Activated naive CD4-positive, alpha-beta T cell treated with anti-CD3 and anti-CD28 coated beads for 36 hours (primary cell): ENCODE measurements around the gene LDLRAD2. TPM values are rescaled to one million over a fixed set of nuclear protein-coding genes. Genes with fewer than 3 reads are reported as not detected.

ENCODE experiments used
- CTCF ChIA-PET: fragments of 350-600 bp; sonication (Branson Sonifier 250); formaldehyde crosslinking; loops from one replicate; lab custom pipeline; 2021; ENCODE audit warnings: antibody characterized with exemption; lab: Charles Lee
- DNase-seq: peaks from one replicate; pipeline ENCODE4 v3.0.0-alpha.2; 2020
- H3K27ac Mint-ChIP-seq: one replicate; pipeline ENCODE4 v1.8.0; 2021; ENCODE audit warnings: mild to moderate bottlenecking, mixed read lengths
- H3K27me3 Mint-ChIP-seq: one replicate; pipeline ENCODE4 v1.8.0; 2021; ENCODE audit warnings: low read depth, mixed read lengths
- H3K36me3 Mint-ChIP-seq: one replicate; pipeline ENCODE4 v1.8.0; 2021; ENCODE audit warnings: low read depth, mixed read lengths
- H3K4me1 Mint-ChIP-seq: one replicate; pipeline ENCODE4 v1.8.0; 2021; ENCODE audit warnings: low read depth, mixed read lengths
- H3K4me3 Mint-ChIP-seq: one replicate; pipeline ENCODE4 v1.8.0; 2021; ENCODE audit warnings: mild to moderate bottlenecking, moderate library complexity, mixed read lengths
- H3K9me3 Mint-ChIP-seq: one replicate; pipeline ENCODE4 v1.8.0; 2021; ENCODE audit warnings: mixed read lengths
- intact Hi-C: fragments of 100-400 bp; cut with micrococcal nuclease; formaldehyde crosslinking; loops from one replicate; pipeline ENCODE4 v1.15.1; 2023
- total RNA-seq, 2 experiments: library from RNA; stranded (reverse); gene quantifications; one replicate each; pipeline ENCODE4 v1.2.3, GENCODE V29; 2021

Gene LDLRAD2
- total RNA-seq, 2 experiments from 2014 or later: not detected

GRCh38 chr1:21865609-21865942, 53.5 kb downstream of the LDLRAD2 start:
- Mint-ChIP-seq H3K9me3 (no peaks in the 10 kb centered on the region), H3K36me3 (peaks cover 4% of the 10 kb centered on the region)
- CTCF ChIA-PET: no interaction called here

GRCh38 chr1:21865943-21866706, 54.1 kb downstream of the LDLRAD2 start:
- Mint-ChIP-seq H3K27ac (no peak overlapping the region), H3K4me3 (no peak overlapping the region), H3K9me3 (no peaks in the 10 kb centered on the region), H3K36me3 (peaks cover 4% of the 10 kb centered on the region), H3K27me3 (no peaks in the 10 kb centered on the region), H3K4me1 (no peaks in the 10 kb centered on the region)
- no peak for DNase-seq
- intact Hi-C loops: no loop called here
- CTCF ChIA-PET: no interaction called here

More at GRCh38 chr1:21865609-21865942, 53.5 kb downstream of the LDLRAD2 start:
- no peaks in the 10 kb centered on the region for H3K27me3 Mint-ChIP-seq
- intact Hi-C loops: no loop called here
- no peaks in the 10 kb centered on the region for H3K4me1 Mint-ChIP-seq
- no peak for DNase-seq
- no peak overlapping the region for H3K4me3 Mint-ChIP-seq
- H3K27ac Mint-ChIP-seq: no peak overlapping the region

- no peaks in the 10 kb centered on the region for H3K27me3 Mint-ChIP-seq
- peaks cover 4% of the 10 kb centered on the region for H3K36me3 Mint-ChIP-seq
- H3K4me3 Mint-ChIP-seq: no peak overlapping the region
- no peak overlapping the region for H3K27ac Mint-ChIP-seq
- DNase-seq: no peak
- CTCF ChIA-PET: no interaction called here
- no peaks in the 10 kb centered on the region for H3K9me3 Mint-ChIP-seq
- no peaks in the 10 kb centered on the region for H3K4me1 Mint-ChIP-seq
- intact Hi-C loops: no loop called here
These were observed 54.6 kb downstream of the LDLRAD2 start for GRCh38 chr1:21866707-21867043.

GRCh38 chr1:21867451-21867996, 55.5 kb downstream of the LDLRAD2 start:
- no peaks in the 10 kb centered on the region for H3K9me3 Mint-ChIP-seq
- no peak overlapping the region for H3K4me3 Mint-ChIP-seq
- intact Hi-C loops: no loop called here
- DNase-seq: no peak
- no peaks in the 10 kb centered on the region for H3K36me3 Mint-ChIP-seq
- H3K4me1 Mint-ChIP-seq: no peaks in the 10 kb centered on the region
- CTCF ChIA-PET: interaction anchor here (0.6 kb wide), 2 partner anchors 25 to 1048 kb away, joined by 3 read pairs; no protein-coding TSS in a partner anchor
- H3K27me3 Mint-ChIP-seq: no peaks in the 10 kb centered on the region
- H3K27ac Mint-ChIP-seq: no peak overlapping the region

- CTCF ChIA-PET: no interaction called here
- no peak overlapping the region for H3K27ac Mint-ChIP-seq
- intact Hi-C loops: no loop called here
- H3K9me3 Mint-ChIP-seq: no peaks in the 10 kb centered on the region
- no peak for DNase-seq
- H3K4me3 Mint-ChIP-seq: no peak overlapping the region
- H3K27me3 Mint-ChIP-seq: no peaks in the 10 kb centered on the region
- H3K4me1 Mint-ChIP-seq: no peaks in the 10 kb centered on the region
- H3K36me3 Mint-ChIP-seq: no peaks in the 10 kb centered on the region
These were observed 56.4 kb downstream of the LDLRAD2 start for GRCh38 chr1:21868482-21868881.

GRCh38 chr1:21868941-21869454, 56.9 kb downstream of the LDLRAD2 start:
- CTCF ChIA-PET: no interaction called here

GRCh38 chr1:21869620-21870121, 57.6 kb downstream of the LDLRAD2 start:
- no peaks in the 10 kb centered on the region for H3K36me3 Mint-ChIP-seq
- DNase-seq: no peak
- H3K4me1 Mint-ChIP-seq: no peaks in the 10 kb centered on the region
- CTCF ChIA-PET: interaction anchor here (0.6 kb wide), 1 partner anchor 166 kb away, joined by 5 read pairs; no protein-coding TSS in a partner anchor
- H3K9me3 Mint-ChIP-seq: no peaks in the 10 kb centered on the region
- no peak overlapping the region for H3K4me3 Mint-ChIP-seq
- intact Hi-C loops: no loop called here
- no peak overlapping the region for H3K27ac Mint-ChIP-seq
- no peaks in the 10 kb centered on the region for H3K27me3 Mint-ChIP-seq

More at GRCh38 chr1:21868941-21869454, 56.9 kb downstream of the LDLRAD2 start:
- Mint-ChIP-seq H3K27me3 (no peaks in the 10 kb centered on the region), H3K4me3 (no peak overlapping the region), H3K27ac (no peak overlapping the region), H3K9me3 (no peaks in the 10 kb centered on the region), H3K4me1 (no peaks in the 10 kb centered on the region), H3K36me3 (no peaks in the 10 kb centered on the region)
- intact Hi-C loops: no loop called here
- DNase-seq: no peak

GRCh38 chr1:21870611-21871010, 58.5 kb downstream of the LDLRAD2 start:
- intact Hi-C loops: no loop called here
- Mint-ChIP-seq H3K27ac (no peak overlapping the region), H3K4me1 (no peaks in the 10 kb centered on the region), H3K36me3 (no peaks in the 10 kb centered on the region), H3K9me3 (no peaks in the 10 kb centered on the region), H3K27me3 (no peaks in the 10 kb centered on the region), H3K4me3 (no peak overlapping the region)
- DNase-seq: no peak
- CTCF ChIA-PET: no interaction called here

- DNase-seq: no peak
- Mint-ChIP-seq H3K4me3 (no peak overlapping the region), H3K27ac (no peak overlapping the region), H3K9me3 (no peaks in the 10 kb centered on the region), H3K4me1 (no peaks in the 10 kb centered on the region), H3K27me3 (no peaks in the 10 kb centered on the region), H3K36me3 (no peaks in the 10 kb centered on the region)
- intact Hi-C loops: no loop called here
- CTCF ChIA-PET: no interaction called here
These were observed 59.9 kb downstream of the LDLRAD2 start for GRCh38 chr1:21871943-21872342.

- H3K4me1 Mint-ChIP-seq: no peaks in the 10 kb centered on the region
- intact Hi-C loops: no loop called here
- no peaks in the 10 kb centered on the region for H3K36me3 Mint-ChIP-seq
- no peak for DNase-seq
- no peaks in the 10 kb centered on the region for H3K9me3 Mint-ChIP-seq
- CTCF ChIA-PET: no interaction called here
- no peak overlapping the region for H3K4me3 Mint-ChIP-seq
- no peaks in the 10 kb centered on the region for H3K27me3 Mint-ChIP-seq
- H3K27ac Mint-ChIP-seq: no peak overlapping the region
These were observed 60.5 kb downstream of the LDLRAD2 start for GRCh38 chr1:21872445-21873079.

- no peak for DNase-seq
- H3K27ac Mint-ChIP-seq: no peak overlapping the region
- H3K9me3 Mint-ChIP-seq: no peaks in the 10 kb centered on the region
- H3K36me3 Mint-ChIP-seq: no peaks in the 10 kb centered on the region
- CTCF ChIA-PET: no interaction called here
- intact Hi-C loops: no loop called here
- no peaks in the 10 kb centered on the region for H3K27me3 Mint-ChIP-seq
- H3K4me3 Mint-ChIP-seq: no peak overlapping the region
- H3K4me1 Mint-ChIP-seq: no peaks in the 10 kb centered on the region
These were observed 61.1 kb downstream of the LDLRAD2 start for GRCh38 chr1:21873174-21873573.

GRCh38 chr1:21873761-21874160, 61.7 kb downstream of the LDLRAD2 start:
- CTCF ChIA-PET: no interaction called here
- intact Hi-C loops: no loop called here
- Mint-ChIP-seq H3K4me3 (no peak overlapping the region), H3K36me3 (no peaks in the 10 kb centered on the region), H3K27me3 (no peaks in the 10 kb centered on the region), H3K27ac (no peak overlapping the region), H3K9me3 (no peaks in the 10 kb centered on the region), H3K4me1 (no peaks in the 10 kb centered on the region)
- no peak for DNase-seq
